MM.1S (cell line): ENCODE results near the gene SPDYE2.
"Not testable (repeated sequence)": the region's sequence is repeated elsewhere in the genome, so short reads cannot be mapped to it uniquely, and the experiment has no call there.

Experiments used
- CTCF ChIP-seq: fragments of 300-600 bp; sonication (generic); IDR thresholded peaks from 2 replicates; pipeline ENCODE4 v1.5.1; 2016; ENCODE audit warnings: antibody characterized with exemption, low read length, mixed read lengths
- EZH2 ChIP-seq: fragments of 300-600 bp; sonication (generic); optimal IDR thresholded peaks from 2 replicates; pipeline ENCODE3; 2017; ENCODE audit warnings: low read depth, mild to moderate bottlenecking, antibody characterized with exemption, low read length, mixed read lengths

DNA sequence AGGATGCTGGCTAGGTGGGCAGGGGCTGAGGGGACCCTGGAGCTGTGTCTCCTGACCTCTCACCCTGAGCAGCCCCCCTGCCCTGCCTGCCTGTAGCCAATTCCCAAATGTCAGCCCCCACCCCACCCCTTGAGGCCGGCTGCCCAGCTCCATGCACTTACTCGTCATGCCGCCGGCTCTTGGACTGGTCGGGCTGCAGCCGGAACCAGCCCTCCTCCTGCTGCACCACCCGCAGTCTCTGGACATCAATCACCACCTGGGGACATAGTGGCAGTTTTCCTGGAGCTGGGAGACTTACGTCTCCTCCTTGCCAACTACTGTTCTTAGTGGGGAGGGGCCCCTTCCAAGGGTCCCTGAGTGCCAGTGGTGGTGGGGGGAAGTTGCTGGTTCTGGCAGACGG lies 48.7 kb downstream of the SPDYE2 start:
- not testable (repeated sequence) for TF ChIP-seq CTCF, EZH2
